CD4-positive, CD25-positive, alpha-beta regulatory T cell (primary cell): ENCODE results near the gene GALE. TPM values are rescaled to one million over a fixed set of nuclear protein-coding genes. Genes with fewer than 3 reads are reported as not detected.
"Not testable (repeated sequence)": the region's sequence is repeated elsewhere in the genome, so short reads cannot be mapped to it uniquely, and the experiment has no call there.

ENCODE experiments used
- ATAC-seq, 2 donors: fragments of 150-1000 bp; cut with Tn5 transposase; one replicate each; pipeline ENCODE4 v1.10.0; 2021; ENCODE audit warnings: low read depth in 2 of 2, moderate number of reproducible peaks in 2 of 2, moderate library complexity in 1 of 2
- DNase-seq, 3 donors: peaks; one replicate each; pipeline versions ENCODE4 v3.0.0 to v3.0.0-alpha.2; 2012 to 2022; ENCODE audit warnings: mixed read lengths in 1 of 3
- H3K27ac ChIP-seq: one replicate; pipeline ENCODE4 v1.7.0; 2013; ENCODE audit warnings: mild to moderate bottlenecking, low read length; ENCODE audit not compliant: insufficient read depth, poor library complexity, severe bottlenecking
- H3K27me3 ChIP-seq: one replicate; pipeline ENCODE4 v1.7.0; 2013; ENCODE audit warnings: low read length; ENCODE audit not compliant: control insufficient read depth, insufficient read depth
- H3K36me3 ChIP-seq: one replicate; pipeline ENCODE4 v1.7.0; 2013; ENCODE audit warnings: mild to moderate bottlenecking, low read length, moderate library complexity; ENCODE audit not compliant: control insufficient read depth, insufficient read depth
- H3K4me1 ChIP-seq: 2 replicates; pipeline ENCODE4 v1.7.0; 2013; ENCODE audit warnings: mild to moderate bottlenecking, low read length; ENCODE audit not compliant: insufficient read depth, control insufficient read depth, poor library complexity, severe bottlenecking
- H3K4me3 ChIP-seq: one replicate; pipeline ENCODE4 v1.7.0; 2013; ENCODE audit warnings: low read depth, mild to moderate bottlenecking, low read length, moderate library complexity
- H3K9me3 ChIP-seq, 2 experiments: 1 replicate in 1 of 2; 2 replicates in 1 of 2; pipeline ENCODE4 v1.7.0; 2013; ENCODE audit warnings: low read length in 2 of 2, mild to moderate bottlenecking in 1 of 2, moderate library complexity in 1 of 2; ENCODE audit not compliant: control insufficient read depth in 2 of 2
- H3K27ac Mint-ChIP-seq, 3 donors: one replicate each; pipeline ENCODE4 v1.8.0; 2020 to 2022; ENCODE audit warnings: mild to moderate bottlenecking in 3 of 3, mixed read lengths in 3 of 3, moderate library complexity in 2 of 3
- H3K27me3 Mint-ChIP-seq: one replicate; pipeline ENCODE4 v1.8.0; 2022; ENCODE audit warnings: mild to moderate bottlenecking, mixed read lengths
- H3K36me3 Mint-ChIP-seq: one replicate; pipeline ENCODE4 v1.8.0; 2020; ENCODE audit warnings: mixed read lengths
- H3K4me1 Mint-ChIP-seq, 4 donors: one replicate each; pipeline ENCODE4 v1.8.0; 2020 to 2022; ENCODE audit warnings: mixed read lengths in 4 of 4, mild to moderate bottlenecking in 1 of 4
- H3K4me3 Mint-ChIP-seq, 4 donors: one replicate each; pipeline ENCODE4 v1.8.0; 2020 to 2022; ENCODE audit warnings: mild to moderate bottlenecking in 4 of 4, mixed read lengths in 4 of 4, moderate library complexity in 3 of 4
- H3K9me3 Mint-ChIP-seq, 7 donors: one replicate each; pipeline ENCODE4 v1.8.0; 2020 to 2022; ENCODE audit warnings: mixed read lengths in 7 of 7, mild to moderate bottlenecking in 3 of 7, moderate library complexity in 2 of 7
- polyA plus RNA-seq, 4 donors: library from polyadenylated mRNA; unstranded; fragments of 300-500 nt; fragmentation: Illumina TruSeq; gene quantifications; one replicate each; pipeline ENCODE4 v1.2.3, GENCODE V29; 2021
- total RNA-seq: library from RNA; stranded (reverse); gene quantifications from one replicate; pipeline ENCODE4 v1.2.3, GENCODE V29; 2022

GALE gene
- total and polyA plus RNA-seq, 5 donors from 2014 or later = 7.0 to 10.3 (median 9.8) TPM

DNA sequence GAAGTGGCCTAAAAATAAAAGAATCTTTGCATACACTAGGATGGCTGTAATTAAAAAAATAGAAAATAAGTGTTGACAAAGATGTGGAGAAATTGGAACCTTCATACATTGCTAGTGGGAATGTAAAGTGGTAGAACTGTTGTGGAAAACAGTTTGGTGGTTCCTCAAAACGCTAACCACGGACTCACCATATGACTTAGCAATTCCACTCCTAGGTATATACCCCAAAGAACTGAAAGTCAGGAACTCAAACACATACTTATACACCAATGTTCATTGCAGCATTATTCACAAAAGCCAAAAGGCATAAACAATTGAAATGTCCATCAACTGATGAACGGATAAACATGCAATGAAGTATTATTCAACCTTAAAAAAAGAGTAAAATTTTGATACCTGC is 35.5 kb upstream of the GALE start:
- Mint-ChIP-seq H3K36me3 (no peaks in the 10 kb centered on the region), H3K4me3 (no peak overlapping the region), H3K4me1 (peaks cover 4 to 12% (median 6%) of the 10 kb centered on the region in 4 donors), H3K9me3 (no peaks in the 10 kb centered on the region), H3K27ac (no peak overlapping the region), H3K27me3 (peaks cover 10% of the 10 kb centered on the region)
- Histone ChIP-seq H3K4me1 (peaks cover 11% of the 10 kb centered on the region), H3K36me3 (no peaks in the 10 kb centered on the region), H3K27me3 (no peaks in the 10 kb centered on the region), H3K9me3 (no peaks in the 10 kb centered on the region), H3K4me3 (no peak overlapping the region), H3K27ac (no peak overlapping the region)
- DNase-seq = no peak
- no peak for ATAC-seq

DNA sequence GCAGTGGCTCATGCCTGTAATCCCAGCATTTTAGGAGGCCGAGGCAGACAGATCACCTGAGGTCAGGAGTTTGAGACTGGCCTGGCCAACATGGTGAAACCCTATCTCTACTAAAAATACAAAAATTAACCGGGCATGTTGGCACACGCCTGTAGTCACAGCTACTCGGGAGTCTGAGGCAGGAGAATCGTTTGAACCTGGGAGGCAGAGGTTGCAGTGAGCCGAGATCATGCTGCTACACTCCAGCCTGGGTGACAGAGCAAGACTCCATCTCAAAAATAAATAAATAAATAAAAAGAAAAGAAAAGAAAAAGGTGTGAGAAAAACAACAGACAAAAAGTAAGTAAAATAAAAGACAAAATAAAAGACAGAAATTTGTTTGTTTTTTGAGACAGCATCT is 33.6 kb upstream of the GALE start:
- not testable (repeated sequence) for H3K27me3 ChIP-seq, H3K36me3 Mint-ChIP-seq, DNase-seq, H3K9me3 Mint-ChIP-seq, ATAC-seq, H3K36me3 ChIP-seq, H3K9me3 ChIP-seq, H3K27ac Mint-ChIP-seq, H3K27ac ChIP-seq, H3K4me3 Mint-ChIP-seq, H3K27me3 Mint-ChIP-seq, H3K4me3 ChIP-seq
- H3K4me1 ChIP-seq = peaks cover 11% of the 10 kb centered on the region
- H3K4me1 Mint-ChIP-seq = peaks cover 4 to 12% (median 6%) of the 10 kb centered on the region in 4 donors

DNA sequence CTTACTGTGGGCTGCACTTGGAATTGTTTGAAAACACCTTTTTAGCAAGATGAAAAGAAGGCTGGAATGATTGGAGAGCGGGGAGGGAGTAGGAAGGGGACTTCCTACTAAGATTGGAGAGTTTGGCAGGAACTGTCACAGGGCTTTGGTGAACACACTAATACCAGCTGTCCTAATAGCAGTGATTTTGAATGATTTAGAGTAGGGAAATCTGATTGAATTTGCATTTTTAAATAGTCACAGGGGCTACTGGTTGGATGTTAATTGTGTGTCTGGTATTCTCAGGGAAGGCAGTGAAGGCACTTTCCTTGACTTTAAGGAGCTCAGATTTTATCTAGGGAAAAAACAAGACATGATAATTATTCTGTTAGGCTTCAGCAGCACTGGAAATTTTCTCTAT is 27.2 kb upstream of the GALE start:
- Mint-ChIP-seq H3K9me3 (no peaks in the 10 kb centered on the region), H3K27ac (no peak overlapping the region), H3K4me3 (peak overlapping the region in 1 of 4 donors; percentile 16), H3K27me3 (peaks cover 5% of the 10 kb centered on the region), H3K4me1 (peaks cover 9 to 30% (median 22%) of the 10 kb centered on the region in 4 donors), H3K36me3 (no peaks in the 10 kb centered on the region)
- H3K27me3 ChIP-seq = no peaks in the 10 kb centered on the region
- no peak overlapping the region for H3K4me3 ChIP-seq
- no peak overlapping the region for H3K27ac ChIP-seq
- peaks cover 8% of the 10 kb centered on the region for H3K4me1 ChIP-seq
- ATAC-seq (no peak), DNase-seq (no peak)
- H3K9me3 ChIP-seq = no peaks in the 10 kb centered on the region
- H3K36me3 ChIP-seq = no peaks in the 10 kb centered on the region

DNA sequence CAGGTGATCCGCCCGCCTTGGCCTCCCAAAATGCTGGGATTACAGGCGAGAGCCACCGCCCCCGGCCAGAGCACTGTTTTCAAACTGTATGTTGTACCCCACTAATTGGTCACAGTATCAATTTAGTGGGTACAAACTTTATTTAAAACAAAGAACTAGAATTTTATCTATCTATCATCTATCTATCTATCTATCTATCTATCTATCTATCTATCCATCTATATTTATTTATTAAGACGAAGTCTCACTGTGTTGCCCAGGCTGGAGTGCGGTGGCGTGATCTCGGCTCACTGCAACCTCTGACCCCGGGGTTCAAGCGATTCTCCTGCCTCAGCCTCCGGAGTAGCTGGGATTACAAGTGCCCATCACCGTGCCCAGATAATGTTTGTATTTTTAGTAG is 26.0 kb upstream of the GALE start:
- H3K4me3 ChIP-seq, H3K27me3 ChIP-seq, DNase-seq, H3K9me3 ChIP-seq, H3K27me3 Mint-ChIP-seq, H3K4me1 ChIP-seq, H3K36me3 ChIP-seq, ATAC-seq, H3K36me3 Mint-ChIP-seq, H3K9me3 Mint-ChIP-seq, H3K27ac ChIP-seq: not testable (repeated sequence)
- Mint-ChIP-seq H3K4me3 (peak overlapping the region; percentile 89 to 100 (median 94)), H3K27ac (peak overlapping the region in 2 of 3 donors; percentile 56 to 97), H3K4me1 (peaks cover 9 to 37% (median 29%) of the 10 kb centered on the region in 4 donors)

DNA sequence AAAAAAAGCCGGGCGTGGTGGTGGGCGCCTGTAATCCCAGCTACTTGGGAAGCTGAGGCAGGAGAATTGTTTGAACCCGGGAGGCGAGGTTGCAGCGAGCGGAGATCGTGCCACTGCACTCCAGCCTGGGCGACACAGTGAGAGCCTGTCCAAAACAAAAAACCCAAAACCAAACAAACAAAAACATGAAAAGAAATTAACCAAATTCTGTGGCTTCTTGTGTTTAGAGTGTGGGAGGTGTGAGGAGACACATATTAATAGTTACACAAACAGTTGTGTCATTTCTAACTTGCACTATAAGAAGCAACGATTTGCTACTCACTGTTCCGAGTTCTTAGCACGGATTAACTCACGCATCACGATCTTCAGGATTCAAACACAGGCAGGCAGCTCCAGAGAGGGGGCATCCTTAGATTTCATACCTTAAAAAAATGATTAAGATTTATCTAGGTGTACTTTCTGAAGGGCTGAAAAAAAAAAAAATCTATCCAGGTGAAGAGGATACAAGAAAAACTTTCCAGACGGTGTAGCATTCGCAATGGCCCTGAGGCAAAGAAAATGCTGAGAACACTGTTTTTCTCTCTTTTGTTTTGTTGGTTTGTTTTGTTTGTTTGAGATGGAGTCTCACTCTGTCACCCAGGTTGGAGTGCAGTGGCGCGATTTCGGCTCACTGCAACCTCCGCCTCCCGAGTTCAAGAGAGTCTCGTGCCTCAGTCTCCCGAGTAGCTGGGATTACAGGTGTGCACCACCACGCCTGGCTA is 25.4 kb upstream of the GALE start:
- H3K4me3 Mint-ChIP-seq = peak overlapping the region; percentile 94 to 100 (median 96)

DNA sequence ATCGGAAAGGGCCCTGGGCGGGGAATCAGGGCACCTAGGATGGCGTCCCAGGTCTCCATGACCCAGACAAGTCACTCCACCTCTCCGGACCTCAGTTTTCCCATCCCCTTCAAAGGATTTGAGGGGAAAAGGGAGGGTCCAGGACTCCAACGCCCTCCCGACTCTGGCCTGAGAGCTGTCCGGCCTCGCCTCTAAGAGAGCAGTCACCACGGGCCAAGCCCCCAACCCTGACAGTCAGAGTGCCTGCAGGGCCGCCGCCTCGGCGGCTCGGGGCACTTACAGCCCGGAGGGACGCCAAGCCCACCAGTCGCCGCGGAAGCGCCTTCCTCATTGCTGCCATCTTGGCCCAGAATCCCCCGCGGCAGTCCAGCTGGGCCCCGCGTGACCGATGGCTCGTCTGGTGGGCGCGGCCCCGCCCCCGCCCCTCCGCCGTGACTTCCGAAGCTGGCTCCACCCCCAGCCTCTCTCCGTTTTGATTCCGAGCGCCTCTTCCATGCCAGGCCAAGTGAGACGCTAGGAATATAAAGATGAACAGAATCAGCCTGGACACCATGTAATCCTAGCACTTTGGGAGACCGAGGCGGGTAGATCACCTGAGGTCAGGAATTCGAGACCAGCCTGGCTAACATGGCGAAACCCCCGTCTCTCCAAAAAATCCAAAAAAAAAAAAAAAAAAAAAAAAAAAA is 24.7 kb upstream of the GALE start, which contains the start of gene HMGCL:
TSS of gene HMGCL (minus strand) at position 354 of the 686 bp plus-strand sequence. CDS start at position 340, 14 bp downstream.
- Mint-ChIP-seq H3K9me3 (no peaks in the 10 kb centered on the region), H3K27ac (peak within 1 kb of the TSS; percentile 97), H3K36me3 (peaks cover 6% of the 10 kb centered on the region), H3K27me3 (peaks cover 5% of the 10 kb centered on the region), H3K4me1 (peaks cover 9 to 39% (median 31%) of the 10 kb centered on the region in 4 donors), H3K4me3 (peak within 1 kb of the TSS; percentile 94 to 100 (median 96))
- peak within 1 kb of the TSS; percentile 89 for H3K27ac ChIP-seq
- no peaks in the 10 kb centered on the region for H3K36me3 ChIP-seq
- H3K4me1 ChIP-seq = peaks cover 8% of the 10 kb centered on the region
- ATAC-seq (peak; percentile 96 to 97), DNase-seq (peak; percentile 83 to 95 (median 85))
- H3K27me3 ChIP-seq = no peaks in the 10 kb centered on the region
- H3K9me3 ChIP-seq = no peaks in the 10 kb centered on the region
- H3K4me3 ChIP-seq = peak within 1 kb of the TSS; percentile 92

More for the DNA sequence above, 25.4 kb upstream of the GALE start:
- Histone ChIP-seq H3K36me3 (no peaks in the 10 kb centered on the region), H3K27ac (peak overlapping the region; percentile 89), H3K9me3 (no peaks in the 10 kb centered on the region), H3K27me3 (no peaks in the 10 kb centered on the region), H3K4me3 (peak overlapping the region; percentile 92), H3K4me1 (peaks cover 8% of the 10 kb centered on the region)
- H3K27me3 Mint-ChIP-seq = peaks cover 5% of the 10 kb centered on the region
- peak; percentile 15 to 39 for ATAC-seq
- H3K9me3 Mint-ChIP-seq = no peaks in the 10 kb centered on the region
- peak overlapping the region; percentile 97 for H3K27ac Mint-ChIP-seq
- no peaks in the 10 kb centered on the region for H3K36me3 Mint-ChIP-seq
- peak in 2 of 3 donors; percentile 25 to 42 for DNase-seq
- peaks cover 9 to 39% (median 29%) of the 10 kb centered on the region in 4 donors for H3K4me1 Mint-ChIP-seq

DNA sequence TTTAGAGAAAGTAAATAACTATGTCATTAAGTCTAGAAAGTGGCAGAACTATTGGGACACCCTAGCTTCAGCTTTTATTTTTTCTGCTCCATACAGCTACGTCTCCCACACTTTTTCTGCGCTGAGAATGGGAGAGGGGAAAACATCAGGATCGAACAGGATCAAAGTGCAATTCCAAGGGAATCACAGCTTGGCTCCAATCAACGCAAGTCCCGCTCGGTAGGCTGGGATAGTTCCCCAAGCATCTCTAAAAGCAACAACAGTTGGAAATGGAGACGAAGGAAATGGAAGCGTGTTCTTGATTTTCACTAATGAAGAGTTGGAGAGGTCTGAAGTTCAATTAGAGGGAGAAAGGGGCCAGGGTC is 24.1 kb upstream of the GALE start:
- Mint-ChIP-seq H3K4me1 (peaks cover 9 to 39% (median 32%) of the 10 kb centered on the region in 4 donors), H3K27me3 (peaks cover 5% of the 10 kb centered on the region), H3K36me3 (peaks cover 7% of the 10 kb centered on the region), H3K27ac (peak overlapping the region; percentile 97), H3K4me3 (peak overlapping the region; percentile 94 to 100 (median 96)), H3K9me3 (no peaks in the 10 kb centered on the region)
- Histone ChIP-seq H3K27me3 (no peaks in the 10 kb centered on the region), H3K4me1 (peaks cover 8% of the 10 kb centered on the region), H3K9me3 (no peaks in the 10 kb centered on the region), H3K4me3 (peak overlapping the region; percentile 92), H3K27ac (peak overlapping the region; percentile 89), H3K36me3 (no peaks in the 10 kb centered on the region)
- DNase-seq = no peak
- ATAC-seq = no peak
